GM19397 (cell line): ENCODE data around the gene BRIP1.
"Not testable (repeated sequence)": the region's sequence is repeated elsewhere in the genome, so short reads cannot be mapped to it uniquely, and the experiment has no call there.

Experiments used
- ATAC-seq: cut with Tn5 transposase; IDR thresholded peaks from one replicate; pipeline ENCODE4 v1.9.1; 2021; ENCODE audit warnings: mild to moderate bottlenecking, moderate library complexity; ENCODE audit not compliant: unreplicated experiment

The BRIP1 gene

GRCh38 chr17:61831099-61831498 is 32.2 kb downstream of the BRIP1 start:
- ATAC-seq = no peak

GRCh38 chr17:61828694-61829093 is 34.6 kb downstream of the BRIP1 start:
- ATAC-seq = no peak

GRCh38 chr17:61827649-61828395 is 35.5 kb downstream of the BRIP1 start:
- no peak for ATAC-seq

GRCh38 chr17:61826866-61827265 is 36.5 kb downstream of the BRIP1 start:
- not testable (repeated sequence) for ATAC-seq

- not testable (repeated sequence) for ATAC-seq
Measured at GRCh38 chr17:61826198-61826597, 37.1 kb downstream of the BRIP1 start.

GRCh38 chr17:61825448-61826137 is 37.7 kb downstream of the BRIP1 start:
- no peak for ATAC-seq

- no peak for ATAC-seq
Measured at GRCh38 chr17:61822326-61823285, 40.7 kb downstream of the BRIP1 start.

- ATAC-seq = no peak
Measured at GRCh38 chr17:61821655-61822054, 41.7 kb downstream of the BRIP1 start.

GRCh38 chr17:61819265-61819664 is 44.1 kb downstream of the BRIP1 start:
- not testable (repeated sequence) for ATAC-seq

GRCh38 chr17:61818225-61818624 is 45.1 kb downstream of the BRIP1 start:
- ATAC-seq = no peak

- ATAC-seq = no peak
Measured at GRCh38 chr17:61817452-61817851, 45.9 kb downstream of the BRIP1 start.

- no peak for ATAC-seq
Measured at GRCh38 chr17:61816538-61816937, 46.8 kb downstream of the BRIP1 start.

GRCh38 chr17:61815863-61816503 is 47.3 kb downstream of the BRIP1 start:
- ATAC-seq = no peak

- ATAC-seq = no peak
Measured at GRCh38 chr17:61814485-61814884, 48.8 kb downstream of the BRIP1 start.

- no peak for ATAC-seq
Measured at GRCh38 chr17:61813211-61813610, 50.1 kb downstream of the BRIP1 start.

- ATAC-seq = no peak
Measured at GRCh38 chr17:61812747-61813146, 50.6 kb downstream of the BRIP1 start.

GRCh38 chr17:61809816-61810392 is 53.4 kb downstream of the BRIP1 start:
- no peak for ATAC-seq

- no peak for ATAC-seq
Measured at GRCh38 chr17:61808442-61808841, 54.9 kb downstream of the BRIP1 start.

GRCh38 chr17:61806936-61807335 is 56.4 kb downstream of the BRIP1 start:
- ATAC-seq = no peak

- no peak for ATAC-seq
Measured at GRCh38 chr17:61806081-61806828, 57.1 kb downstream of the BRIP1 start.
